Measurements from ENCODE around the gene RNF128.

Gene RNF128

DNA sequence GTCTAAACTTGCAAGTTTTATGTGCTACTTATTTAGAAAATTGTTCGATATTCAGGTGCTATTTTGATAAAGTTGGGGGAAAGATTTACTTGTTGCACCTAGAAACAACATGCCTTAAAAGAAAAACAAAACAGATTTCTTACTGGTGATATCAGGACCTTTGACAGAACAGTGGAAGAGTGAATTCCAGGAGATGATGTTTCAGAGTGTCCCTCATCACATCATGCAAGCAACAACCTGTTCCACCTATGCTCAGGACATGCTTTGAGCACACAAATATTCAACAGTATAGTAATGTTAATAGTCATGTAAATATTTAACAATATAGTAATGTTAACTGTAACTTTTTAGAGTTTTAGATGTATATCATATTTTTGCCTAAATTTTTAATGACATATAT lies 23.9 kb upstream of the RNF128 start:
- H3K4me3 ChIP-seq (ENCODE audit: low read depth, low read length) = no peak overlapping the region
- TF ChIP-seq CTCF (IDR thresholded peaks at IDR 0.05; ENCODE audit: insufficient read depth, low read depth, low read length, missing control alignments) = no peak
- no peak for DNase-seq (ENCODE audit: low read depth)

GRCh38 chrX:106706466-106706865 lies 20.0 kb upstream of the RNF128 start:
- TF ChIP-seq CTCF (IDR thresholded peaks at IDR 0.05; ENCODE audit: insufficient read depth, low read depth, low read length, missing control alignments) = no peak
- no peak for DNase-seq (ENCODE audit: low read depth)
- H3K4me3 ChIP-seq (ENCODE audit: low read depth, low read length) = no peak overlapping the region

GRCh38 chrX:106707771-106708454 lies 18.6 kb upstream of the RNF128 start:
- no peak for DNase-seq (ENCODE audit: low read depth)
- H3K4me3 ChIP-seq (ENCODE audit: low read depth, low read length) = no peak overlapping the region
- TF ChIP-seq CTCF (IDR thresholded peaks at IDR 0.05; ENCODE audit: insufficient read depth, low read depth, low read length, missing control alignments) = no peak

DNA sequence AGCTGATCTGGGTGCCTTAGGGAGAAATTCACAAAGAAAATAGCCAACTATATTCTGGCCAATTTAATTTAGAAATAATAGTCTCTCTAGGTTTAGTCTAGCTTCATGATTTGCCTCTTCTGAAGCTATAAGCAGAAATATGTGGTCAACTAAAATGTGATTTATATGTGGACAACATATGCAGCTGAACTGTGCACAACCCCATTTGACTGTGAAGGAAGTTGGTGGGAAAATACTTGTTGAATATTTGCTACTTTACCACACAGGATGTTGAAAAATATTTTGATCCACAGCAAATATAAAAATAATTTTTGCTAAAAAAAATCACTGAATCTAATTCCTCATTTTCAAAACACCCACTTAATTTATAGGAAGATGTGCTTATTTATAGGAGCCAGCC lies 15.7 kb upstream of the RNF128 start:
- no peak for DNase-seq (ENCODE audit: low read depth)
- H3K4me3 ChIP-seq (ENCODE audit: low read depth, low read length) = no peak overlapping the region
- TF ChIP-seq CTCF (IDR thresholded peaks at IDR 0.05; ENCODE audit: insufficient read depth, low read depth, low read length, missing control alignments) = no peak

DNA sequence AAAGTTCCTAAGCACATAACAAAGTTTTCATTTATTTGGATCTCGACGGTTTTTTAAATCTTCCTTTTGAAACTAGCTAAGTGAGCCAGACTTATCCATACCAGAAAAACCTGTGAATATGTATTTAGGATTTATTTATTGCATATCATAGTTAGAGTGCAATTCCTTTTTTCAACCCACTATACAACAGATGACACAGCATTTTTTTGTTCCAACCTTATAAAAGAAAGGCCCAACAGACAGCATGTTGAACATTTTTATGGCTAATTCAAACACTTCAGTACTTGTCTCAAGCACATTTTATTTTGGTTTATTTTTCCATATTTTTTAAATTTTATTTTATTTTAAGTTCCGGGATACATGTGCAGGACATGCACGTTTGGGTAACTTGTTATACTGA lies 15.1 kb upstream of the RNF128 start:
- no peak overlapping the region for H3K4me3 ChIP-seq (ENCODE audit: low read depth, low read length)
- TF ChIP-seq CTCF (IDR thresholded peaks at IDR 0.05; ENCODE audit: insufficient read depth, low read depth, low read length, missing control alignments) = no peak
- no peak for DNase-seq (ENCODE audit: low read depth)

DNA sequence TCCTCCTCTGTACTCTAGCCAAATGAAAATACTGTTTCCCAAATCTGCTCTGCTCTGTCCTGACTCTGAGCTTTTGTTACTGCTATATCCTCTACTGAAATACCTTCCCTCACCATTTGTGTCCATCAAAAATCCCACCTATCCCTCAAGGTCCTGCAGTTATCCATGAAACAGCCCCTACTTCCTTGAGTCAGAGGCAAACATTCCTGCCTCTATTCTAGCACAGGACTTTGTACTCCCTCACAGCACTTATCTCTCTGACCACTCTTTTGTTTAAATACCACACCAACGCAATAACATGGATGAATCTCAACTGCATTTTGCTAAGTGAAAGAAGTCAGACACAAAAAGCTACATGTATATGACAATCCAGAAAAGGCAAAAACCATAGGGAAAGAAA lies 10.5 kb upstream of the RNF128 start:
- H3K4me3 ChIP-seq (ENCODE audit: low read depth, low read length) = no peak overlapping the region
- TF ChIP-seq CTCF (IDR thresholded peaks at IDR 0.05; ENCODE audit: insufficient read depth, low read depth, low read length, missing control alignments) = no peak
- DNase-seq (ENCODE audit: low read depth) = no peak

GRCh38 chrX:106716463-106716862 lies 10.0 kb upstream of the RNF128 start:
- TF ChIP-seq CTCF (IDR thresholded peaks at IDR 0.05; ENCODE audit: insufficient read depth, low read depth, low read length, missing control alignments) = no peak
- H3K4me3 ChIP-seq (ENCODE audit: low read depth, low read length) = no peak overlapping the region
- DNase-seq (ENCODE audit: low read depth) = no peak
